PC-9 (cell line): ENCODE results near the gene GALNT7.

Experiments used
- EZH2 ChIP-seq: fragments of 200-600 bp; sonication (generic); IDR thresholded peaks from 2 replicates; pipeline ENCODE4 v1.8.0; 2017; ENCODE audit warnings: antibody characterized with exemption, low read depth
- TF ChIP-seq, protein P1 (sequence below): fragments of 200-600 bp; sonication (generic); conservative IDR thresholded peaks from 2 replicates; pipeline ENCODE4 v1.6.1; 2017; ENCODE audit warnings: mixed run types, antibody characterized with exemption, mild to moderate bottlenecking, moderate library complexity

DNA sequence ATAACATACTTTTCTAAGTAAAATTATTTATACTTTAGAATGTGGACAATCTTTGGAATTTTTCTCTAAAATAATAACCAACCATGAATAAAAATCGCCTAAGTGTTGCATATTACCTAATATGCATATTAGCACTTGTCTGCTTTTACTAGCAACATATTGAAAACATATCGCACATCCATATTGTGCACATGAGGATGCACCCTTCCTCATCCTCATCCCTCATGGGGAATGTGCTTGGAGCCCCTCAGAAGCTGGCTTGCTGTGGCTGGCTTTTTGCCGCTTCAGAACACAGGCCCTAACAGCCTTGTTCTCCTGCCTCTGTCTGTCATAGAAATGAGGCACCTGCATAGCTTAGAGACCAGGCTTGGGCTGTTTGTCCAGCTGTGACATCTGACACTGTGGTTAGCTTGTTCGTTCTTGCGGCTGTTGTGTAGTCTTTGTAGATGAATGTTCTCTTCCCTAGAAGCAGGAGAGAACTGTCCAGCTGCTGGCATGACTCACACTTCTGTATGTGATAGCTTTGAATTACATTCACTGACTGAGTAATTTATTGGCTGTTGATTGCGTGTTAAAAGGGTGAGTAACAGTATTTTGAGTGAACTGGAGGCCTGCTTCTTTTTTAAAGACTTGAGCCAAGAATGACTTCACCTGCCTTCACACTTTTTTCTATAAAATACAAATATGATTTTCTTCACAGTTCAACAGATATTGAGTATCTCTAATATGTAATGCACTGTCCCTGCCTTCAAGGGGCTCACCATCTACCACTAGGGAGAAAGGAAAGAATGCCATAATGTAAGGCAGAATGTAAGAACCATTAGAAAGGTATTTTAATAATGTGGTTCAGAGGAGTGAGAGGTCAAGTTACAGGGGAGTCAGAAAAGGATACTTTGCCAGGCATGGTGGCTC, 83.7 kb downstream of the GALNT7 start:
- TF ChIP-seq, protein P1, sequence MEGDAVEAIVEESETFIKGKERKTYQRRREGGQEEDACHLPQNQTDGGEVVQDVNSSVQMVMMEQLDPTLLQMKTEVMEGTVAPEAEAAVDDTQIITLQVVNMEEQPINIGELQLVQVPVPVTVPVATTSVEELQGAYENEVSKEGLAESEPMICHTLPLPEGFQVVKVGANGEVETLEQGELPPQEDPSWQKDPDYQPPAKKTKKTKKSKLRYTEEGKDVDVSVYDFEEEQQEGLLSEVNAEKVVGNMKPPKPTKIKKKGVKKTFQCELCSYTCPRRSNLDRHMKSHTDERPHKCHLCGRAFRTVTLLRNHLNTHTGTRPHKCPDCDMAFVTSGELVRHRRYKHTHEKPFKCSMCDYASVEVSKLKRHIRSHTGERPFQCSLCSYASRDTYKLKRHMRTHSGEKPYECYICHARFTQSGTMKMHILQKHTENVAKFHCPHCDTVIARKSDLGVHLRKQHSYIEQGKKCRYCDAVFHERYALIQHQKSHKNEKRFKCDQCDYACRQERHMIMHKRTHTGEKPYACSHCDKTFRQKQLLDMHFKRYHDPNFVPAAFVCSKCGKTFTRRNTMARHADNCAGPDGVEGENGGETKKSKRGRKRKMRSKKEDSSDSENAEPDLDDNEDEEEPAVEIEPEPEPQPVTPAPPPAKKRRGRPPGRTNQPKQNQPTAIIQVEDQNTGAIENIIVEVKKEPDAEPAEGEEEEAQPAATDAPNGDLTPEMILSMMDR: no peak
- TF ChIP-seq EZH2: no peak
